Activated T-helper 2 cell treated with anti-CD3 and anti-CD28 coated beads, Interferon-gamma antibody, Interleukin-2, Interleukin-4, amounts not matched to agents 10 μg/mL and 5 μg/mL and 100 μg/mL, durations not matched to agents 14 hours and 24 hours and 36 hours (primary cell): Measurements from ENCODE around the gene SYPL1. TPM values are rescaled to one million over a fixed set of nuclear protein-coding genes. Genes with fewer than 3 reads are reported as not detected.
"Not testable (repeated sequence)": the region's sequence is repeated elsewhere in the genome, so short reads cannot be mapped to it uniquely, and the experiment has no call there.

Source experiments
- DNase-seq: peaks from one replicate; pipeline ENCODE4 v3.0.0; 2021; ENCODE audit warnings: low spot score
- H3K27ac Mint-ChIP-seq: one replicate; pipeline ENCODE4 v1.8.0; 2021; ENCODE audit warnings: mixed read lengths
- H3K27me3 Mint-ChIP-seq: one replicate; pipeline ENCODE4 v1.8.0; 2021; ENCODE audit warnings: low read depth, mixed read lengths
- H3K36me3 Mint-ChIP-seq: one replicate; pipeline ENCODE4 v1.8.0; 2021; ENCODE audit warnings: low read depth, mixed read lengths
- H3K4me1 Mint-ChIP-seq: one replicate; pipeline ENCODE4 v1.8.0; 2021; ENCODE audit warnings: low read depth, mixed read lengths
- H3K4me3 Mint-ChIP-seq: one replicate; pipeline ENCODE4 v1.8.0; 2021; ENCODE audit warnings: low read depth, mild to moderate bottlenecking, moderate library complexity, mixed read lengths
- H3K9me3 Mint-ChIP-seq: one replicate; pipeline ENCODE4 v1.8.0; 2021; ENCODE audit warnings: mixed read lengths
- intact Hi-C: fragments of 100-400 bp; cut with micrococcal nuclease; formaldehyde crosslinking; loops from one replicate; pipeline ENCODE4 v1.15.1; 2023
- total RNA-seq: library from RNA; stranded (reverse); gene quantifications from 2 replicates; pipeline ENCODE4 v1.2.3, GENCODE V29; 2022

The SYPL1 gene
- total RNA-seq = 38.2 and 40.9 TPM in 2 replicates

DNA sequence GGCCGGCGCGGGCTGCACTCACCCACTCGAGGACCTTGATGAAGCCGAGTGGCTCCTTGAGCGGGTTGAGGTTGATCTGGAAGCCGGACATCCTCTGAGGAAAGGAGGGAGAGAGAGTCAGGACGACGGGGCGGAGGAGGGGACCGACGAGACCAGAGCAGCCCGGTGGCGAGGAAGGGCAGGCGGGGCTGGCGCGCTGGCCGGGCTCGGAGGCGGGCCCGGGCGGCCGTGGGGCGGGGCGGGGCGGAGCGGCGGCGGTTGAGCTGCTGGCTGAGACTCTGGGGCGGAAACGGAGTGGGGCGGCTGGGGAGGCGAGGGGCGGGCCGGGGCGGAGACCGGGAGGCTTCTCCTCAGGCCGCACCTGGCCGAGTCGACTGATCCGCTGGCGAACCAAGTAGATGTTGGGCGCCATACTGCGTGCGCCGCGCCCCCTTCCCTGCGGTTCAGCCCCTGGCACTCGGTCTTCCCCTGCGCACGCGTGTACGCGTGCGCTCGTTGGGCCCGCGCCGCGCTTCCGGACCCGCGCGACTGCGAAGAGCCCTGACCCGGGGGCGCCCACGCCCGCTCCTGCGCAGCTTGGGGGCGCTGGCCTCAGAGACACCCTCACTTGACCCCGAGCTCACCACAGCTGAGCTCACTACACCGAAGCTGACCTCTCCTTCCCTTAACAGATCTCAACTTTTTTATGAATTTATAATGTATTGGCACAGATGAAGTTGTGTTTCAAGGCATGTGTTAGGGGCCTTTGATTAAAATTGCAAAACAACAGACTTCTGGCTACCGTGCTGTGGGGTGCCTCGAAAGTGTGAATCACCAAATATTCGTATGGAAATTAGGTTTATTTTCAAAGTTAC lies at the start of gene SYPL1:
SYPL1 (minus strand) TSS at position 195 of the 854 bp plus-strand sequence; CDS start at position 91, 104 bp downstream.
- peak within 1 kb of the TSS; percentile 92 for H3K27ac Mint-ChIP-seq
- peak within 1 kb of the TSS; percentile 83 for H3K4me3 Mint-ChIP-seq
- peaks cover 54% of the 10 kb centered on the region for H3K4me1 Mint-ChIP-seq
- intact Hi-C loops = loop anchor here (5.0 kb wide), 2 partner anchors 55 to 175 kb away; no protein-coding TSS in a partner anchor
- peaks cover 14% of the 10 kb centered on the region for H3K36me3 Mint-ChIP-seq
- peak; percentile 89 for DNase-seq
- no peaks in the 10 kb centered on the region for H3K27me3 Mint-ChIP-seq
- no peaks in the 10 kb centered on the region for H3K9me3 Mint-ChIP-seq

DNA sequence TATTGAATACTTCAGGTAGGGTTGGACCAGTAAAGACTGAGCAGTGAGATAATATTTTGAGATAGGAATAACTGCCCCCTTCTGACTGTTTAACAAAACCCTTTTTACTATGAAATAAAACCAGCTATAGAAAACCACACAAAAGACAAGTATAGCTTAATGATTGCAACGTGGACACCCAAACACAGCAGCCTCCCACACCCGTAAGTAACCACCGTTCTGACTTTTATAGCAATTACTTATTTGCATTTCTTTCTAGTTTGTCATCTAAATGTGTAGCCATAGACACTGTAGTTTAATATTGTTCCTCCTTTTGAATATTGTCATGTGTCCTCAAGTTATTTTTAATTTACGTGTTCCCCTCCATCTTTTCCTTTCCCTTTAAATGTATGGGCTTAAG lies 42.9 kb upstream of the SYPL1 start:
- H3K36me3 Mint-ChIP-seq = no peaks in the 10 kb centered on the region
- H3K9me3 Mint-ChIP-seq = no peaks in the 10 kb centered on the region
- no peak overlapping the region for H3K4me3 Mint-ChIP-seq
- peaks cover 9% of the 10 kb centered on the region for H3K4me1 Mint-ChIP-seq
- no peak for DNase-seq
- H3K27me3 Mint-ChIP-seq = peaks cover 39% of the 10 kb centered on the region
- no peak overlapping the region for H3K27ac Mint-ChIP-seq
- intact Hi-C loops = no loop called here

DNA sequence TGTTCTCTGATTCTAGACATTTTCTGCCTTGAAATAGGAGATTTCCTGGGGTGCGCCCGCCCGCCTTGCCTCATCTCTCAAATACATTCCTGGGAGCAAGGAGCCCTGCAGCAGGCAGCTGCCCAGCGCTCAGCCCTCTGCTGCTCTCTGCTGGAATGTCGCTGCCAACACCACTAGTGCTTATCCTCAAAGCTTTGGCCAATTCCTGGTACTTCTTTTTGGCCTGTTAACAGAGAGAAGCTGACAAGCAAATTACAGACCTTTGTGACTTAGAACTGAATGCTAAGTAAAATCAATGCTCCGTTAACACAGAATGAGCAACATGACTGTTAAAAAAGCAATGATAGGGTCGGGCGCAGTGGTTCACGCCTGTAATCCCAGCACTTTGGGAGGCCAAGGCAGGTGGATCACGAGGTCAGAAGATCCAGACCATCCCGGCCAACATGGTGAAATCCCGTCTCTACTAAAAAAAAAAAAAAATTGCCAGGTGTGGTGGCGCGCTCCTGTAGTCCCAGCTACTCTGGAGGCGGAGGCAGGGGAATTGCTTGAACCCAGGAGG lies 41.9 kb upstream of the SYPL1 start:
- DNase-seq = peak; percentile 55
- Mint-ChIP-seq H3K4me3 (no peak overlapping the region), H3K27ac (no peak overlapping the region), H3K36me3 (no peaks in the 10 kb centered on the region), H3K27me3 (peaks cover 30% of the 10 kb centered on the region), H3K9me3 (no peaks in the 10 kb centered on the region), H3K4me1 (peaks cover 9% of the 10 kb centered on the region)
- intact Hi-C loops = loop anchor here (1.0 kb wide), 1 partner anchor 97 kb away; no protein-coding TSS in a partner anchor

DNA sequence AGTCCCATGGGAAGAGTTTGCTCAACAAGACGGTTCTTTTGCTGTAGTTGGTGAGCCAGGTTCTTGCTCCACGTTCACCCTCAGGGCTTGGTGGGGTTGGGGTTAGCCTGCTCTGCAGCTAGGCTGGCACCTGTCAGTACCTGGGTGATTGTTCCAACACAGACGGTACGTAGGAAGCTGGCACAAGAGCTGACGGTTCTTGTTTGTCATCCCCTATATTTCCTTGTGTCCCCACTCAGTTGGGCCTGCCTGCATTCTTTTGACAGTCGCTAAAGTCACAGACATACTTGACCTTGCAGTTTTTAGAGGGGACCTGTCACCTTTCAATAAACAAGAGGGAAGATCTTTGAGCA lies 40.2 kb upstream of the SYPL1 start:
- intact Hi-C loops = no loop called here
- Mint-ChIP-seq H3K36me3 (no peaks in the 10 kb centered on the region), H3K4me1 (peaks cover 9% of the 10 kb centered on the region), H3K4me3 (no peak overlapping the region), H3K27me3 (peaks cover 23% of the 10 kb centered on the region), H3K9me3 (no peaks in the 10 kb centered on the region), H3K27ac (no peak overlapping the region)
- DNase-seq = no peak

DNA sequence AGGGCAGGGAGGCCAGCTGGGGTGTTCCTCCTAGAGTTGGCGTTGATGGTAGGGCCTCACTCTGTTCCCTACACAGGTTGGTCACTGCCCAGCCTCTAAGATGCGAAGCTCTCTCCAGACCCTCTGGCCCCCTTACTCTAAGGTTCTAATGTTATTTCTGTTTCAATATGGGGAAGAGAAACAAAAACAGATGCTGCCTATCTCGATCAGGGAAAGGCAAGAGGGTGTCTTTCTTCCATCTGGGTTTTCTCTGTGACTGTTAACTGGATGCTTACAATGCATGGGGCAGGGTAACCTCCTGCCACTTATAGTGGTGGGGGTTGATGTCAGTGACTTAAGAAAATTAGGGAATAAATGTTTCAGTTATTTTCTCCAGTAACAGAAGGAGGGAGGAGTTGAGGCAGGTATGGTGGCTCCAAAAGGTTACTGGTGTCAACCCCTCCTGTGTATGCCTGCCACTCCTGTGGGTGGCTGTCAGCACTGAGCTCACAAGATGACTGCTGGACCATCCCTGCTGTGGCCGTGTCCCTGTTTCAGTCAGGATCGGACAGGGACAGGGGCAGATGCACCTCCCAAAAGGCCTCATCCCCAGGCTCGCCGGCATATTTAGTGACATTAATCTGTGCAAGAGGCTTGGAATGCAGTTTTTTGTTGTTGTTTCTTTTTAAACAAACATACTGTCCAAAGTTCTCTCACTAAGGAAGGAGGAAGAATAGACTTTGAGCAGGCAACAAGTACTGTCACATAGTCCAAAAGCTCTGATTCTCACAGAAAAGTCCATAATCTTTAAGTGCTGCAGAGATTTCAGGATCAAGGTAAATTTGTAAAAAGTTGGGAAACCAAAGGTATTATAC lies 39.6 kb upstream of the SYPL1 start:
- H3K4me3 Mint-ChIP-seq = no peak overlapping the region
- no peak for DNase-seq
- intact Hi-C loops = no loop called here
- H3K4me1 Mint-ChIP-seq = peaks cover 9% of the 10 kb centered on the region
- H3K9me3 Mint-ChIP-seq = no peaks in the 10 kb centered on the region
- no peak overlapping the region for H3K27ac Mint-ChIP-seq
- peaks cover 21% of the 10 kb centered on the region for H3K27me3 Mint-ChIP-seq
- H3K36me3 Mint-ChIP-seq = no peaks in the 10 kb centered on the region

DNA sequence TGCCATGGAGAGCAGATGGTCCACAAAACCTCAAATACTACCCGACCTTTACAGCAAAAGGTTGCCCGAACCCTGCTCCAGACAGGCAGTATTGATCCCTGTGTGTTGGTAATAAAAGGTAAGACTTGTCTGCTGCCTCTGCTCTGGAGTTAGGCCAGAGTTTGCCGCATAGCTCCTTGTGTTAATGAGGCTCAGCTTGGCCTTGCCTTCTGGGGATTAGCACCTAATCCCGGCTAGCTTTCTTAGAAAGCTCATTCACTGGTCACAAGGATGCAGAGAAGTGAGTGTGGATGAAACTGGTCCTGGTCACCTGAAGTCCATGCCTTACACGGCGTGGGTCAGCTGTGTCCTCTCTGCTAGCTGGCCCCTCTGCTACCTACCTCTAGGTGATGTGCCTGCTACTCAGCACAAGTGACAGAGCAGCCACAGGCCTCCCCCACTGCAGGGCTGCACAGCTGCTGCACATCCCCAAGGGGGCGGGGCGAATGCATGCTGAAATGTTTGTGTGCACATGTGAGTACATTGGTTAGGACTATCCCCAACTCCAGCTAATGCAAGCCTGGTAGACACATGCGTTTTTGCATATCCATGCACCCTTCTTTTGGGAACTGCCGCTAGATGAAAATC lies 31.7 kb upstream of the SYPL1 start:
- Mint-ChIP-seq H3K4me1 (no peaks in the 10 kb centered on the region), H3K4me3 (no peak overlapping the region), H3K27me3 (peaks cover 21% of the 10 kb centered on the region), H3K9me3 (no peaks in the 10 kb centered on the region), H3K27ac (no peak overlapping the region), H3K36me3 (no peaks in the 10 kb centered on the region)
- intact Hi-C loops = no loop called here
- no peak for DNase-seq

DNA sequence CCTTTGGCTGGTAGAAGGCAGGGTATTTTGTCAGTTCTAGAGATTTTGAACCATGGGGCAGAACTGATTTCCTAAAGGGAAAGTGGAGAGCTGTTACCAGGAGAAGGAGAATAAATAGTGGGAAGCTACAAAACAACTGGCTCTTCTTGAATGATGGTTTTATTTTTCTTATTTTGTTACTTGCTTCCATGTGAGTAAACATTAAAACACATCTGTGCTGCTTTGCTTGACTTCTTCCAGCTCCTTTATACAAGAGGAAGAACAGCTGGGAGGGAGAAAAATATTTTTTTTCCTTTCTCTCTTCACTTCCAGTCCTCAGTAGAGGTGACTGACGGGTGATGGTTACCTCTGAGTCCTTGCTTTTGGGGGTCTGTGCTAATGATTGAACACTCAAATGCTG lies 30.0 kb upstream of the SYPL1 start:
- Mint-ChIP-seq H3K9me3 (no peaks in the 10 kb centered on the region), H3K4me1 (no peaks in the 10 kb centered on the region), H3K4me3 (no peak overlapping the region), H3K36me3 (no peaks in the 10 kb centered on the region), H3K27ac (no peak overlapping the region), H3K27me3 (peaks cover 19% of the 10 kb centered on the region)
- no peak for DNase-seq
- intact Hi-C loops = no loop called here

DNA sequence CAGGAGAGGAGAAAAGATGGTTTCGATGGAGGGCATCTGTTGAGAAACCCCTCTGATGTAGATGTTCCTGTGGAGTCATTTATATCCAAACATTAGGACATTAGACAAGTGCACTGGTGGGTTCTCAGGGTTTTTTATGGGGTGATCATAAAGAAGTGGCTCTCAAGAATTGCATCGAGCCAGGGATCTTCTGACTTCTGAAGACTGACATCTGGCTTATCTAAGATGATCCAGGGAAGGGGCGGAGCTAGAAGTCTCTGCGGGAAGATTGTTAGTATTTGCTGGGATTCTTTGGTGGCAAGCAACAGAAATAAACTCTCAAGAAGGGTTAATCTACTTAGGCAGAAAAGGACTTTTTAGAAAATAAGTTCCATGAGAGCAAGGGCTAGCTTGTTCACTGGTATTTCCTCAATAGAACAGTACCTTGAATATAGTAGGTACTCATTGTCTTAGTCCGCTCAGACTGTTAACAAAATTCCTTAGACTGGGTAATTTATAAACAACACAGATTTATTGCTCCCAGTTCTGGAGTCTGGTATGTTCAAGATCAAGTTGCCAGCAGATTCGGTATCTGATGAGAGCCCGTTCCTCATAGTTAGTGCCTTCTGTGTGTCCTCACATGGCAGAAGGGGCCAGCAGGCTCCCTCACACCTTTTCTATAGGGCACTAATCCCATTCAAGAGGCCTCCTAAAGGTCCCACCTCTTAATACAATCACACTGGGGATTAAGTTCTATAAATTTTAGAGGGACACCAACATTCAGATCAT lies 28.5 kb upstream of the SYPL1 start:
- Mint-ChIP-seq H3K27ac (no peak overlapping the region), H3K9me3 (no peaks in the 10 kb centered on the region), H3K4me3 (no peak overlapping the region), H3K4me1 (no peaks in the 10 kb centered on the region), H3K36me3 (no peaks in the 10 kb centered on the region), H3K27me3 (peaks cover 19% of the 10 kb centered on the region)
- intact Hi-C loops = no loop called here
- DNase-seq = no peak

DNA sequence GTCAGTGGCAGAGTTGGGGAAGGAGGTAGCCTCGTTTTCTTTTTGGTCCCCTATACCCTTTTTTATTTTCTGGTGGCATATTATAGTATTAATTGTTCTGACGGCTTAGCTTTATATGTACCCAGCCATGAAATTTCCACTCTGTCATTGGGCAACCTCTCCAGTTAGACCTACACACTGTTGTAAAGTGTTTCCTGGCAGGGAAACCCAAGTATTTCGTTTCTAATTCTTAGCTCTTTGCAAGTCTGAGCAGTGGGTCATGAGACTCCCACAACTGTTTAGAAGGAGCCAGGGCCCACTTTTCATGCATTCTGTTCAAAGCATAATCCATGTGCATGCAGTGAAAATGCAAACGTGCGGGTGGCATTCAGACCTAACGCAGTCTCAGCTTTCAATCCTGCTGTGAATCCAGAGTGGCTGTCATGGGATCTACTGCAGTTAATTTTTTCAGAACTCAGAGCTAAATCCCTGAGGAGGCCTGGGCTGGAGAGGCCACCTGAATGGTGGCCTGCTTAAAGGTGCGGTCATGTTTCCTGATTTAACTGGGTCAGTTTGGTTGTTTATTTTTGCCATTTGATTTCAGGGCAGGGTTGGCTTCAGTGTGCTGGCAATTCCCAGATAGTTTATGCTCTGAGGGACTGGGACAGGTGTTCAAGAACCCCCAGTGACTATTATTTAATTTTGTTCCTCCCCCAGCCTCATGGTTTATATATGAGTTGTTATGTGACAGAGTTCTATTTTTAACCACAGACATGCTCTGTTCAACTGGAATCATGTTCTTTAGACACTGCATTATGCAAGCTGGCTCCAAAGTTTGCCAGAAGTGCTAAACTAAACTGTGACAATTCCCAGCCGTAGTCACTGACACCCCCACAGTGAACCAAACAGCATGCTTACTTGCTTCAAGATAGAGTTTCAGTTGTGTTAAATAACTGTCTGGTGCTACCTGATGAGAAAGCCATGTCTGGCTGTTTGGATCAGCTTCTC lies 27.4 kb upstream of the SYPL1 start:
- Mint-ChIP-seq H3K36me3 (no peaks in the 10 kb centered on the region), H3K4me3 (no peak overlapping the region), H3K27ac (no peak overlapping the region), H3K27me3 (peaks cover 21% of the 10 kb centered on the region), H3K9me3 (no peaks in the 10 kb centered on the region), H3K4me1 (no peaks in the 10 kb centered on the region)
- intact Hi-C loops = no loop called here
- DNase-seq = no peak

DNA sequence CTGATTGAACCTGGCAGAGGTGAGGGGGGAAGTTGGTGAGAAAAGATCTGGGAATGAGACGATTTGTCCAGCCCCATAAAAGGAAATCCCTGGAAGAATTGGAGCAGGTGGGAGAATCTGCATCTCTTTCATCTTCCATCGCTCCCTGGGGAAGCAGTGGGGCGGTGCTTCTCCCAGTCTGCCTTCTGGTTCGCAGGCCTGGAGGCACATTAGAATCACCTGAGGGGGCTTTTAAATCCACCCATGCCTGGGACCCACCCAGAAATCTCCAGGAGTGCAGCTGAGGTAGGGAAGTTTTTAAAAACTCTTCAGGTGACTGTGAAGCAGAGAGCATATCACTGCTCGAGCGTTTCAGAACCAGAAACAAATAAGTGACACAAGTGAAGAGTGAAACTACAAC lies 26.7 kb upstream of the SYPL1 start:
- Mint-ChIP-seq H3K27ac (no peak overlapping the region), H3K4me3 (no peak overlapping the region)
- intact Hi-C loops = no loop called here

DNA sequence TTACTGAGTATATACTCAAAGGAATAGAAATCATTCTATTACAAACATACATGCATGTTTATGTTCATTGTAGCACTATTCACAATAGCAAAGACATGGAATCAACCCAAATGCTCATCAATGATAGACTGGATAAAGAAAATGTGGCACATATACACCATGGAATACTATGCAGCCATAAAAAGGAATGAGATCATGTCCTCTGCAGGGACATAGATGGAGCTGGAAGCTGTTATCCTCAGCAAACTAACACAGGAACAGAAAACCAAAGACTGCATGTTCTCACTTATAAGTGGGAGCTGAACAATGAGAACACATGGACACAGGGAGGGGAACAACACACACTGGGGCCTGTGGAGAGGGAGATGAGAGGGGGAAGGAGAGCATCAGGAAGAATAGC lies 26.1 kb upstream of the SYPL1 start:
- DNase-seq, H3K27ac Mint-ChIP-seq, H3K4me1 Mint-ChIP-seq, H3K4me3 Mint-ChIP-seq, H3K9me3 Mint-ChIP-seq, intact Hi-C loops, H3K36me3 Mint-ChIP-seq: not testable (repeated sequence)
- peaks cover 25% of the 10 kb centered on the region for H3K27me3 Mint-ChIP-seq

More for the DNA sequence above, 26.7 kb upstream of the SYPL1 start:
- H3K9me3 Mint-ChIP-seq = no peaks in the 10 kb centered on the region
- no peak for DNase-seq
- peaks cover 24% of the 10 kb centered on the region for H3K27me3 Mint-ChIP-seq
- no peaks in the 10 kb centered on the region for H3K36me3 Mint-ChIP-seq
- H3K4me1 Mint-ChIP-seq = no peaks in the 10 kb centered on the region
